ENCODE measurements around the gene RNF166. TPM values are rescaled to one million over a fixed set of nuclear protein-coding genes. Genes with fewer than 3 reads are reported as not detected.

Gene RNF166
- total RNA-seq, 1 experiment from 2014 or later: 26.5 TPM

- no peak for TF ChIP-seq CTCF (conservative IDR thresholded peaks at IDR 0.05)
- Histone ChIP-seq H2BK5ac (ENCODE audit: insufficient read length, low read length) (no peak overlapping the region), H2BK120ac (ENCODE audit: low read depth, low read length, poor library complexity, severe bottlenecking) (no peak overlapping the region), H3K4ac (ENCODE audit: low read depth, low read length) (no peak overlapping the region), H3K27me3 (ENCODE audit: insufficient read depth, low read length) (no peaks in the 10 kb centered on the region; the same call in 1 of the 2 replicates), H4K91ac (ENCODE audit: insufficient read length, low read depth, low read length) (no peak overlapping the region), H4K8ac (replicated peaks; ENCODE audit: insufficient read length, low read depth, low read length) (no peak overlapping the region), H2AFZ (ENCODE audit: low read length) (no peak overlapping the region), H3K9me3 (ENCODE audit: control insufficient read depth, low read depth, low read length) (no peaks in the 10 kb centered on the region), H2BK15ac (ENCODE audit: low read depth, low read length) (no peak overlapping the region), H2BK12ac (ENCODE audit: insufficient read length, low read depth, low read length) (no peak overlapping the region), H3K9ac (ENCODE audit: extremely low read depth, insufficient read length, low read length) (no peak overlapping the region), H3K23me2 (ENCODE audit: insufficient read length, low read depth, low read length, poor library complexity, severe bottlenecking) (peaks cover 12% of the 10 kb centered on the region), H4K20me1 (ENCODE audit: control insufficient read depth, insufficient read depth, insufficient read length) (no peaks in the 10 kb centered on the region), H2BK20ac (ENCODE audit: low read depth, low read length, poor library complexity, severe bottlenecking) (no peak overlapping the region), H3K14ac (ENCODE audit: insufficient read depth, low read length) (no peak overlapping the region), H2AK5ac (ENCODE audit: insufficient read length, low read length) (no peak overlapping the region), H3K23ac (ENCODE audit: insufficient read length, low read depth, low read length) (no peak overlapping the region), H3T11ph (ENCODE audit: low read length) (no peak overlapping the region), H4K5ac (ENCODE audit: insufficient read length, low read depth, low read length) (no peak overlapping the region), H3K56ac (ENCODE audit: insufficient read length, low read depth, low read length) (no peak overlapping the region), H3K79me2 (ENCODE audit: insufficient read depth, low read length) (no peaks in the 10 kb centered on the region), H3K18ac (ENCODE audit: insufficient read length, low read depth, low read length) (no peak overlapping the region), H3K4me2 (ENCODE audit: insufficient read depth, insufficient read length, low read length) (no peak overlapping the region), H3K4me1 (ENCODE audit: insufficient read depth, low read length) (no peaks in the 10 kb centered on the region), H3K27ac (ENCODE audit: insufficient read length, low read depth, low read length) (no peak overlapping the region), H3K79me1 (ENCODE audit: insufficient read depth, low read depth, low read length, poor library complexity, severe bottlenecking) (no peaks in the 10 kb centered on the region)
- Mint-ChIP-seq H3K4me3 (no peak overlapping the region), H3K9me3 (no peaks in the 10 kb centered on the region), H3K4me1 (peaks cover 19 to 26% of the 10 kb centered on the region in 2 experiments), H3K27me3 (ENCODE audit: low read depth) (peaks cover 39% of the 10 kb centered on the region), H3K27ac (no peak overlapping the region), H3K36me3 (ENCODE audit: insufficient read depth in 1 of 3, low read depth in 3 of 3) (no peaks in the 10 kb centered on the region)
- no peak for DNase-seq
- WGBS (ENCODE audit: extremely low coverage, insufficient read length, low lambda C conversion rate): no CpG with 5 or more reads among the region's 3 CpGs
Observed at GRCh38 chr16:88687676-88688012, 18.6 kb downstream of the RNF166 start.

All from H9 (cell line).